MV-4-11 (cell line): ENCODE measurements around the gene PICK1.
"Not testable (repeated sequence)": the region's sequence is repeated elsewhere in the genome, so short reads cannot be mapped to it uniquely, and the experiment has no call there.

ENCODE experiments used
- DNase-seq: peaks from one replicate; lab custom pipeline; 2025; lab: John Stamatoyannopoulos, UW

PICK1 gene

GRCh38 chr22:38074181-38075104 is 17.2 kb downstream of the PICK1 start:
- no peak for DNase-seq

GRCh38 chr22:38075105-38075825 is 18.1 kb downstream of the PICK1 start:
- no peak for DNase-seq

- no peak for DNase-seq
Observed at GRCh38 chr22:38075961-38076360, 18.8 kb downstream of the PICK1 start.

GRCh38 chr22:38077096-38077495 is 19.9 kb downstream of the PICK1 start:
- DNase-seq: no peak

GRCh38 chr22:38077595-38077994 is 20.4 kb downstream of the PICK1 start:
- no peak for DNase-seq

GRCh38 chr22:38078046-38078840 is 21.0 kb downstream of the PICK1 start:
- DNase-seq: no peak

GRCh38 chr22:38079208-38079607 is 22.0 kb downstream of the PICK1 start:
- DNase-seq: not testable (repeated sequence)

- no peak for DNase-seq
Observed at GRCh38 chr22:38079804-38080203, 22.6 kb downstream of the PICK1 start.

GRCh38 chr22:38080474-38080849 is 23.3 kb downstream of the PICK1 start:
- DNase-seq: no peak

GRCh38 chr22:38080850-38081635 is 23.8 kb downstream of the PICK1 start:
- DNase-seq: no peak

GRCh38 chr22:38081636-38081940 is 24.4 kb downstream of the PICK1 start:
- DNase-seq: no peak

GRCh38 chr22:38081941-38082828 is 25.0 kb downstream of the PICK1 start:
- DNase-seq: no peak

- DNase-seq: no peak
Observed at GRCh38 chr22:38082986-38083710, 25.9 kb downstream of the PICK1 start.

- no peak for DNase-seq
Observed at GRCh38 chr22:38083931-38084631, 26.9 kb downstream of the PICK1 start, which contains the start of gene SLC16A8. SLC16A8 (minus strand) TSS chr22:38084184; CDS start chr22:38082873, 1,311 bp downstream.

- DNase-seq: no peak
Observed at GRCh38 chr22:38085056-38085455, 27.9 kb downstream of the PICK1 start.

- DNase-seq: no peak
Observed at GRCh38 chr22:38085501-38085900, 28.3 kb downstream of the PICK1 start.

- DNase-seq: no peak
Observed at GRCh38 chr22:38086001-38086845, 29.0 kb downstream of the PICK1 start.

GRCh38 chr22:38086942-38087341 is 29.7 kb downstream of the PICK1 start:
- DNase-seq: no peak
